ENCODE results near the gene TSPEAR.

TSPEAR gene

DNA sequence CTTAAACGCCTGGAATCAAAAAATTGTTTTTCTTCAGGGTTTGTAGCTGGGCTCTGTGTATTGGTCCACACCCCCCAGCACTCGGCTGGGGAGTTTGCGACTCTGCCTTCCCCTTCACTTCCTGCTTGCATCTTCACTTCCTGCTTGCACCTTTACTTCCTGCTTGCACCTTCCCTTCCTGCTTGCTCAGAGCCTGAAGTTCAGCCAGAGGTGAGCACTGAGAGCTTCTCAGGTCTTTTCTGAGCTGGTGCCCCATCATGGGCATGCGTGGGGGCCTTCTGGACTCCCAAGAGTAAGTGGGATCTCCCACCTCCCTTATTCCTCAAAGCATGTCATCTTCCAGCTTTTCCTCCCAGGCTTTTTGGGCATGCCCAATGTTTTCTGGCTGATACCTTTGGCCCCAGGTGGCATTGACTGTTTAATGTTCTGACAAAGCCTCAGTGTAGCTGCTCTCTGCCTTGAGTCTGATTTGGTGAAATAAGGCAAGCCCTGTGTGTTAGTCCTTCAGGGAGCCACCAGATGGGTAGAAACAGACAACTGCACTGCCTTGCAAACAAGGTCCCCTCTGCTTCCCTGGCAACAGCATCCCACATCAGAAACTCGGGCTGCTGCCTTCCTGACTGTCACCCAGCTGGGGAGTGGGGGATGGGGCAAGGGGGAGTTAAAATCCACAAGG is 163.6 kb downstream of the TSPEAR start:
- peak; percentile 67 for DNase-seq (ENCODE audit: low spot score)

DNA sequence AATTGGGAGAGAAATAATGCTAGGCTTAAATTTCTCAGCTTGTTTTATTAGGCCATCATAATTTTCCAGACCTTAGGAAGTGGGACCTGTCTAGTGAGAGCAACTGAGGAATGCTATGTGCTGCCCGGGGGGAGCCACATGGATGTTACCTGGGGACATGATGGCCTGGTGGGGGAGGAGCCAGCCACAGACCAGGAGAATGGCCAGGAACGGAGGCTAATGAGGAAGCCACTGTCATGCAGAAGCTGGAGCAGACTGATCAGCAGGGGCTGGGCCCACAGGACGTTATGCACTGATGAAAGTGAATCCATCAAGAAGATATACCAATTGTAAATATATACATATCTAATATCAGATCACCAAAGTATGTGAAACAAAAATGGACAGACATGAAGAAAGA is 166.8 kb downstream of the TSPEAR start:
- DNase-seq (ENCODE audit: low spot score) = no peak

- DNase-seq (ENCODE audit: low spot score) = no peak
Observed at GRCh38 chr21:44542716-44543115, 168.7 kb downstream of the TSPEAR start.

DNA sequence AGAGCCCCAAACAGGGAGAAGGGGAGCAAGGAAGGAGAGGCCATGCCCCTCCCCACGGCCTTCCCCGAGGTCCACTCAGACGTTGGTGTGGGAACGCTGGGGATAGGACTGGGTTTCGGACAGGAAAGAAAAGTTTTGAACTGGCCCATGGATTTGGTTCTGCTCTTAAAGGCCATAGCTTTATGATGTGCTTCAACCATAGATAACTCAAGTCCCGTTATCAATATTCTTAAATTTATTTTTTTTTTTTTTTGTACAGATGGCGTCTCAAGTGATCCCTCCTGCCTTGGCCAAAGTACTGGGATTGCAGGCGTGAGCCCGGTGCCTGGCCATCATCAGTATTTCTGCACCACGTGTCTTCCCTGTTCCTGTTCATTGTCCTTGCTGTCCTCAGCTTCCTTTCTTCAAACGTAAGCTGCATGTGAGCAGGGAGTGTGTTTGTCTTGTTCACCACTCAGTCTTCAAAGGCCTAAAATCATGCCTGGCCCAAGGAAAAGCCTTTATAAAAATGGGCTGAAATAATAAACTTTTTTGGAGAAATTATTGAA is 170.6 kb downstream of the TSPEAR start:
- no peak for DNase-seq (ENCODE audit: low spot score)

- no peak for DNase-seq (ENCODE audit: low spot score)
Observed at GRCh38 chr21:44539991-44540666, 171.2 kb downstream of the TSPEAR start, which contains the start of gene KRTAP10-1. KRTAP10-1 (minus strand) TSS chr21:44540195; CDS start chr21:44540150, 45 bp downstream.

DNA sequence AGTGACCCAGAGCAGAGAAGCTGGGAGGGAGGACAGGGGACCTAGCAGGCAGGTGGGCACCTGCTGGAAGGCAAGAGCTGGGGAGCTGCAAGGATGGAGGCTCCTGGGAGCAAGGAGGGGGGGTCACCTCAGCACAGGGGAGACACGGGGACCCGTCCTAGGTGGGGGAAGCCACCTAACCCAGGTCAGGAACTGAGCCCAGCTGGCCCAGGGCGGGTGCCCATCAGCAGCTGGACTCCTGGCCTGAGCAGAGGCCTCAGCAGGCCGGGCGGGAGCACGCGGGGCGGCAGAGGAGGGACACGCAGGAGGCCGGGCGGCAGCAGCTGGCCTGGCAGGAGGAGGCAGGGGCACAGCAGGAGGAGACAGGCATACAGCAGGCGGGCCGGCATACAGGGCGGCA is 172.3 kb downstream of the TSPEAR start:
- DNase-seq (ENCODE audit: low spot score) = no peak

GRCh38 chr21:44537930-44538911 is 173.2 kb downstream of the TSPEAR start:
- no peak for DNase-seq (ENCODE audit: low spot score)

DNA sequence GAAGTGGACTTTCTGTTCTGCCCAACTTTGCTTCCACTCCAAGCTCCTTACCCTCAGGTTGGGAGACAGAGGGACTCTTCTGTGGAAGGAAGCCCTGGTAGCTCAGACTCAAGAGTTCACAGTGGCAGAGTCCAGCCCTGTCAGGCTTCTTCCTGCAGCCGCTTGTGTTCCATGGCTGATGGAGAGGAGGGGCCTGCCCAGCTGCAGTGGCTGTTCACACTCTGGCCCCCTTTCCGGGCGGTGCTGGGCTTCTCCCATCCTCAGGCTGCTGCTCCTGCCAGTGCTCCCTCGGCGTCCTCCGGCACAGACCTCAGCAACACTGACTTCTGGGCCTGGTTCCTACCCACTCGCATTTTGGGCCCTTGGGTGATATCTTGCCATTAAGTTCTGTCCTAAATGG is 175.4 kb downstream of the TSPEAR start:
- DNase-seq (ENCODE audit: low spot score) = no peak

- no peak for DNase-seq (ENCODE audit: low spot score)
Observed at GRCh38 chr21:44534688-44535087, 176.7 kb downstream of the TSPEAR start.

DNA sequence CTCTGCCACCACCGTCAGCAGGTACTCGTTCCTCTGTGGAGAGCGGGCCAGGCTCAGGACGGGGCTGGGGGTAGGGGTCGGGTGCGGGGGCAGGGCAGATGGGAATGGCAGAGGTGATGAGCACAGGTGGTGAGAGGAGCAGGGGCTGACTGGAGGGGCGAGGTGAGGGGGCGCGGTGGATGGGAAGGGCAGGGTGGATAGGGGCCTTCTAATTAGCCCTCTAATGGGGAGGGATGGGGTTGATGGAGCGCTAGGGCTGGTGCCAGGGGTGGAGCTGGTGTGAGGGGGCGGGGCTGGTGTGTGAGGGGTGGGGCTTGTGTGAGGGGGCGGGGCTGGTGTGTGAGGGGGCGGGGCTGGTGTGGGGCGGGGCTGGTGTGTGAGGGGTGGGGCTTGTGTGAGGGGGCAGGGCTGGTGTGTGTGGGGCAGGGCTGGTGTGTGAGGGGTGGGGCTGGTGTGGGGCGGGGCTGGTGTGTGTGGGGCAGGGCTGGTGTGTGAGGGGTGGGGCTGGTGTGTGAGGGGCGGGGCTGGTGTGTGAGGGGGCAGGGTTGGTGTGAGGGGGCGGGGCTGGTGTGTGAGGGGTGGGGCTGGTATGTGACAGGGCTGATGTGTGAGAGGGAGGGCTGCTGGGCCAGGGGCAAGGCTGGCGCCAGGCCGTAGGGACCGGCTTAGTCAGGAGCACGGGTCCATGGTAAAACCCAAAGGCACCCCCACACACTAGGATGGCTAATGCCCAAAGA is 177.3 kb downstream of the TSPEAR start:
- no peak for DNase-seq (ENCODE audit: low spot score)

GRCh38 chr21:44533121-44533890 is 178.1 kb downstream of the TSPEAR start:
- no peak for DNase-seq (ENCODE audit: low spot score)

- DNase-seq (ENCODE audit: low spot score) = no peak
Observed at GRCh38 chr21:44532712-44533111, 178.7 kb downstream of the TSPEAR start.

DNA sequence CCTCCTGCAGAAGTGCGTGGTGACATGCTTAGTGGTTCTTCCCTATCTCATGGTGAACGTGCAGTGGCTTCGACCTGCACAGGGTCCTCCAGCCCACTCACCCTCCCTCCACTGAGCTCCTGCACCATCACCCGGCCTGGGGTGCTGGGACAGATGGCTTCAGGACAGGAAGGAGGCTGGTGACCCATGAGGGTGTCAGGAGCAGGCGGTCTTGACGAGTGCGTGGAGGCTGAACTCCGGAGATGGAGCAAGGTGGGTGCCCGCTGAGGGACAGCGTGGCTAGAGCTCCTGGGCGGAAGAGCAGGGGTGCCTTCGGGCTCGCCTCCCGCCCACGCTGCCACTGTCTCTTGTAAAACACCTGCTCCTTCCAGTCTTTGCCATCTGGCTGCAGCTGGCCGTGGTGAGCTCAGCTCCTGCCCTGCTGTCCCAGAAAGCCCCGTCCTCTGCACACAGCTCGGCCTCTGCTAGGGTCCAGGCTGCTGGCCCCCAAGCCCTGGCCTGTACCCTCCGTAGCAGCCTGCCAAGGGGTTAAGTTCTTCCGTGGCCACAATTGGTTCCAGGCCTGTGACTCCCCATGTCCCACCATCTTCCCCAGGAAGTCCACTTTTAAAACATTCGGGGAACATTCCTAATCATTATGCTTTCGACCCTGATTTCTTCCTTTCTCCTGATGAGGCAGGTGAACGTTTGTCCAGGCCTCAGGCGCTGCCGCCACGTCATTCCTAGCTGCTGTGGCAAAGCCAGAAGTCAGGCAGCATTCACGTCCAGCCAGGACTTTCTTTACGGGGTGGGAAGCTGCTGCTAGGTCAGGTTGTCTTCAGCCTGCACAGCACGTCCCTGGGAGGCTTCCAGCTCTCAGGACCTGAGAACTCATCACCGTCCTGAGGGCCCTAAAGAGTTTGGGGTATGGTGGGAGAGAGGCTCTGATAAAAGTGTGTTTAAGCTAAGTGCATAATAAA is 179.5 kb downstream of the TSPEAR start:
- no peak for DNase-seq (ENCODE audit: low spot score)

DNA sequence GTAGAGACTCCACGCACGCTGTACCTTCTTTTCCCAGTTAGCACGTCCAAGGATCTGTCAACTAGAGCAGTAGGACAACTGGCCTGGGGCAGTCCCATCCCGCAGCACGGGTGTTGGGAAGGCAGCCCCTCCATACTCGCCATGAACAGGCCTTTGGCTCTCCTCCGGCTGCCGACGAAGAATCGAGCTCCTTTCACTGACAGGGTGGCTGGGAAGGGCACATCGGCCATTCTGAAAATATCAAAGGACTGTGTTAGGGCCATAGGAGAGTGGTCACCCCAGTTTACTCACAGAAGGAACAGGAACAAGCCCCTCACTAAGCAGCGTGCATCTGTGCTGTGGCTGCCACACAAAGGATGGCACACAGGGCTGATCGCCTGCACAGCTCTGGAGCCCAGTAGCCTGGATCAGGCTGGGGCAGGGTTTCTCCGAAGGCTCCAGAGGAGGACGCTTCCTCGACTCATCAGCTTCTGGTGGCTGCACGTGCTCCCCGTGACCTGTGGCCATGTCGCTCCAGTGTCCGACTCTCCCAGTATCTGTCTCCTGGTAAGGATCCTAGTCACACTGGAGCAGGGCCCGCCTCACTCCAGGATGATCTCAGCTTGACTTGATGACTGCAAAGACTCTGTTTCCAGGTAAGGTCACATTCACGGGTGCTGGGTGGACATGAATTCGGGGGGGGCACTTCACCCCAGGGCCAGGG is 180.3 kb downstream of the TSPEAR start:
- no peak for DNase-seq (ENCODE audit: low spot score)

DNA sequence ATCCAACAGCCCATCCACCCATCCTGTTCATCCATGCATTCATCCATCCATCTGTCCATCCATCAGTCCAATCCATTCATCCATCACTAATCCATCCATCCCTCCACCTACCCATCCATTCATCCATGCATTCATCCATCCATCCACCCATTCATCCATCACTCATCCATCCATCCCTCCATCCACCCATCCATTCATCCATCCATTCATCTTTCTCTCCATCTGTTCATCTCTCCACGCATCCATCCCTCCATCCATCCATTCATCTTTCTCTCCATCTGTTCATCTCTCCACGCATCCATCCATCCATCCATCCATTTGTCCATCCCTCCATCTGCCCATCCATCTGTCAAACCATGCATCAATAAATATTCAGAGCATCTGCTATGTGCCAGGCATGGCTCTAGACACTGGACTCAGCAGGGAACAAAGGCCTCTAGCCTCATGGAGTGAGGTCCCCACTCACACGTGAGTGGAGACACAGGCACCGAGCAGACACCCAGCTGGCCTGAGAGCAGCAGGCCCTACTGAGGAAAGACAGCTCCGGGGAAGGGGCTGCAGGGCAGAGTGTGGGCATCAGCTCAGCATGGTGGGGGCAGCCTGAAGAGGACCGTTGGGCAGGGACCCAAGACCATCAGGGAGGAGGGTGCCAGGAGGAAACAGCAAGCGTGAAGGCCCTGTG is 181.0 kb downstream of the TSPEAR start:
- no peak for DNase-seq (ENCODE audit: low spot score)

DNA sequence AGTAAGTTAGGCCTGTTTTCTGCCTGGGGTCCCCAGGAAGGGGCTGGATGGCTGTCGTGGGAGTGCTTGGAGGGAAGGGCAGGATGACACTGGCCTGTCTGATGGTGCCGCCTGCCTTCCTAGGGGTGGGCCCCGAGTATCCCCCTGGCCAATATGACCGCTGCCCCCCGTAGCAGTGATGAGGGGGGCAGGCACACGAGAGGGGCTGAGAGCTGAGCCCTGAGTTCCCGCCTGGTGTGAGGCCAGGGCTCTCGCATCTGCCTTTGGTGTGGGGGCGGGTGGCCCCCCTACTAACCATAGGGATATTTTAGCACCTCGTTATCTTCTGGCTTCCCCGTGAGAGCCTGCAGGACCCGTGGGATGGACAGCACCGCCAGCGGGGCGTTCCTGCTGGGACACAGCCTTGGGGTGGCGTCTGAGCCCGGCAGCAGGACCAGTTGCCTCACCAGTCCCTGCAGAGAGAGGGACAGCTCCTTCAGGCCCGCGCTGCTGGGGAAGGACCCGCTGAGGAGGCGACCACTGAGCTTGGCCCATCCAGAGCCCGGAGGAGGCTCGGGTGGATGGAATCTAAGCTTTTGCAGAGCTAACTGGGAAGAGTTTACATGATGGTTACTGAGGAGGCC is 181.8 kb downstream of the TSPEAR start:
- no peak for DNase-seq (ENCODE audit: low spot score)

- no peak for DNase-seq (ENCODE audit: low spot score)
Observed at GRCh38 chr21:44529011-44529421, 182.4 kb downstream of the TSPEAR start.

DNA sequence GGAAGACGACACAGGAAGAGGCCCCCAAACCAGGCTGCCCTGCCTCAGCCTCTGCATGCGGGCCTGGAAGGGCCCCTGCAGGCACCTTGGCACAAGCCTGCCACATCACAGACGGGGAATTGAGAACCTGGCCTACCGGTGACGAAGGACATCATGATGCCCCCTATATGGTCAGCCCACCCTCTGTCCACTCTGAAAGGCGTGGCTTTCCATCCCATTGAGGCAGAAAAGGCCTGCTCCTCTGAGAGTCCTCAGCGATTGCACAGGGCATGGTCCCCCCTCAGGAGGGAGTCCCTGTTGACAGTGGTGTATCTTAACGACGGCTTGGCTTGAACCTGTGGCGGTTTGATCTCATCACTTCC is 182.8 kb downstream of the TSPEAR start:
- DNase-seq (ENCODE audit: low spot score) = no peak

All from CD4-positive, alpha-beta T cell treated with Interleukin-6 at 100 ng/mL for 8 hours (primary cell).